Small intestine (tissue), 7 donors: Measurements from ENCODE around the gene LDLRAD3. TPM values are rescaled to one million over a fixed set of nuclear protein-coding genes. Genes with fewer than 3 reads are reported as not detected.
A peak's percentile ranks its signal among the peaks of the same experiment; 100 is the strongest.

Source experiments
- DNase-seq, 2 donors: peaks; one replicate each; pipeline versions ENCODE4 v3.0.0 to v3.0.0-alpha.2; 2013
- FAIRE-seq: peaks from 2 replicates; lab custom pipeline; 2012; peaks lifted over from hg19 to GRCh38; lab: Jason Lieb, UNC
- H3K27ac ChIP-seq, 3 donors: one replicate each; pipeline ENCODE4 v1.5.1; 2013; ENCODE audit warnings: low read length in 2 of 3, mild to moderate bottlenecking in 2 of 3, control low read depth in 1 of 3, inconsistent platforms in 1 of 3, low read depth in 1 of 3, moderate library complexity in 1 of 3
- H3K27me3 ChIP-seq, 3 donors: one replicate each; pipeline ENCODE4 v1.6.1; 2013; ENCODE audit warnings: low read length in 3 of 3, inconsistent platforms in 1 of 3; ENCODE audit not compliant: control insufficient read depth in 3 of 3, insufficient read depth in 3 of 3
- H3K36me3 ChIP-seq, 3 donors: one replicate each; pipeline ENCODE4 v1.6.1; 2013; ENCODE audit warnings: low read length in 3 of 3, inconsistent platforms in 1 of 3, low read depth in 1 of 3, mild to moderate bottlenecking in 1 of 3, moderate library complexity in 1 of 3; ENCODE audit not compliant: control insufficient read depth in 3 of 3, insufficient read depth in 2 of 3
- H3K4me1 ChIP-seq, 3 donors: one replicate each; pipeline ENCODE4 v1.6.1; 2013; ENCODE audit warnings: low read length in 2 of 3, inconsistent platforms in 1 of 3, low read depth in 1 of 3, mild to moderate bottlenecking in 1 of 3, moderate library complexity in 1 of 3; ENCODE audit not compliant: control insufficient read depth in 3 of 3, insufficient read depth in 2 of 3
- H3K4me3 ChIP-seq, 3 donors: one replicate each; pipeline ENCODE4 v1.5.1; 2013; ENCODE audit warnings: low read length in 3 of 3, control low read depth in 1 of 3, inconsistent platforms in 1 of 3, low read depth in 1 of 3, mild to moderate bottlenecking in 1 of 3, moderate library complexity in 1 of 3
- H3K9me3 ChIP-seq, 2 donors: one replicate each; pipeline ENCODE4 v1.6.1; 2013; ENCODE audit warnings: low read depth in 1 of 2, low read length in 1 of 2; ENCODE audit not compliant: control insufficient read depth in 2 of 2, insufficient read depth in 1 of 2
- WGBS, 3 donors: extraction: QIAGEN DNeasy Blood & Tissue Kit; methylation state at CpG; one replicate each; pipeline ENCODE4 v1.1.7; 2013; 5-methylcytosine and 5-hydroxymethylcytosine counted together
- polyA plus RNA-seq, 4 donors: library from polyadenylated mRNA; stranded (reverse) in 3 of 4; unstranded in 1 of 4; fragments of 200-250 nt in 3 of 4; fragments of 120-200 nt in 1 of 4; gene quantifications; one replicate each; pipeline versions ENCODE4 v1.2.1 to v1.2.3, GENCODE V29; 2013
- donor health status: healthy with polysubstance abuse.
- donor health status: control.
- donor health status: control.
- donor health status: Bipolar disorder and iron deficiency.
- donor health status: healthy.

Gene LDLRAD3
- polyA plus RNA-seq, 4 donors, result 0.22 to 6.9 (median 3.5) TPM

GRCh38 chr11:36142879-36143278 lies 199.0 kb downstream of the LDLRAD3 start:
- Histone ChIP-seq H3K36me3 (peaks cover 0 to 5% (median 0%) of the 10 kb centered on the region in 3 donors), H3K4me3 (no peak overlapping the region), H3K27ac (no peak overlapping the region), H3K4me1 (no peaks in the 10 kb centered on the region), H3K9me3 (no peaks in the 10 kb centered on the region), H3K27me3 (no peaks in the 10 kb centered on the region)
- no peak for FAIRE-seq
- WGBS, 3 donors, result 93 to 96% (median 94%) methylated on average over 6 of the region's 6 CpGs
- no peak for DNase-seq

GRCh38 chr11:36146437-36146836 lies 202.6 kb downstream of the LDLRAD3 start:
- H3K27ac ChIP-seq, result no peak overlapping the region
- no peak overlapping the region for H3K4me3 ChIP-seq
- H3K9me3 ChIP-seq, result no peaks in the 10 kb centered on the region
- H3K27me3 ChIP-seq, result no peaks in the 10 kb centered on the region
- FAIRE-seq, result no peak
- H3K4me1 ChIP-seq, result peaks cover 0 to 13% (median 0%) of the 10 kb centered on the region in 3 donors
- DNase-seq, result no peak
- WGBS, 3 donors, result 92 to 95% (median 92%) methylated on average over 5 of the region's 5 CpGs
- H3K36me3 ChIP-seq, result peaks cover 0 to 2% (median 0%) of the 10 kb centered on the region in 3 donors

GRCh38 chr11:36147491-36147890 lies 203.6 kb downstream of the LDLRAD3 start:
- no peaks in the 10 kb centered on the region for H3K9me3 ChIP-seq
- FAIRE-seq, result no peak
- H3K27me3 ChIP-seq, result no peaks in the 10 kb centered on the region
- DNase-seq, result no peak
- H3K27ac ChIP-seq, result no peak overlapping the region
- H3K4me3 ChIP-seq, result no peak overlapping the region
- H3K36me3 ChIP-seq, result peaks cover 0 to 2% (median 0%) of the 10 kb centered on the region in 3 donors
- H3K4me1 ChIP-seq, result peaks cover 0 to 13% (median 0%) of the 10 kb centered on the region in 3 donors
- 41 to 48% (median 44%) methylated on average over 1 of the region's 1 CpG for WGBS, 3 donors

- Histone ChIP-seq H3K9me3 (no peaks in the 10 kb centered on the region), H3K4me1 (peaks cover 0 to 13% (median 0%) of the 10 kb centered on the region in 3 donors), H3K36me3 (no peaks in the 10 kb centered on the region), H3K4me3 (no peak overlapping the region), H3K27ac (no peak overlapping the region), H3K27me3 (no peaks in the 10 kb centered on the region)
- FAIRE-seq (no peak), DNase-seq (no peak)
- WGBS, 3 donors, result 95 to 97% (median 97%) methylated on average over 3 of the region's 3 CpGs
Observed at GRCh38 chr11:36148701-36149100, 204.8 kb downstream of the LDLRAD3 start.

GRCh38 chr11:36149538-36150242 lies 205.8 kb downstream of the LDLRAD3 start:
- 41 to 47% (median 44%) methylated on average over 8 of the region's 8 CpGs for WGBS, 3 donors
- no peaks in the 10 kb centered on the region for H3K27me3 ChIP-seq
- no peaks in the 10 kb centered on the region for H3K9me3 ChIP-seq
- no peaks in the 10 kb centered on the region for H3K36me3 ChIP-seq
- peaks cover 0 to 13% (median 0%) of the 10 kb centered on the region in 3 donors for H3K4me1 ChIP-seq
- H3K4me3 ChIP-seq, result no peak overlapping the region
- FAIRE-seq (no peak), DNase-seq (peak; percentile 84 to 92)
- H3K27ac ChIP-seq, result peak overlapping the region in 2 of 3 donors; percentile 26 to 83

GRCh38 chr11:36150986-36151385 lies 207.1 kb downstream of the LDLRAD3 start:
- H3K9me3 ChIP-seq, result no peaks in the 10 kb centered on the region
- H3K27ac ChIP-seq, result no peak overlapping the region
- WGBS, 3 donors, result 85 to 95% (median 94%) methylated on average over 4 of the region's 4 CpGs
- H3K27me3 ChIP-seq, result no peaks in the 10 kb centered on the region
- H3K4me3 ChIP-seq, result no peak overlapping the region
- H3K4me1 ChIP-seq, result peaks cover 0 to 13% (median 0%) of the 10 kb centered on the region in 3 donors
- no peak for DNase-seq
- no peak for FAIRE-seq
- H3K36me3 ChIP-seq, result no peaks in the 10 kb centered on the region

GRCh38 chr11:36151933-36152580 lies 208.2 kb downstream of the LDLRAD3 start:
- FAIRE-seq (no peak), DNase-seq (no peak)
- H3K4me1 ChIP-seq, result peaks cover 0 to 13% (median 0%) of the 10 kb centered on the region in 3 donors
- H3K27ac ChIP-seq, result no peak overlapping the region
- no peaks in the 10 kb centered on the region for H3K9me3 ChIP-seq
- H3K27me3 ChIP-seq, result no peaks in the 10 kb centered on the region
- 86 to 94% (median 90%) methylated on average over 7 of the region's 7 CpGs for WGBS, 3 donors
- no peaks in the 10 kb centered on the region for H3K36me3 ChIP-seq
- H3K4me3 ChIP-seq, result no peak overlapping the region

- no peaks in the 10 kb centered on the region for H3K9me3 ChIP-seq
- no peak overlapping the region for H3K4me3 ChIP-seq
- WGBS, 3 donors, result 89 to 100% (median 90%) methylated on average over 2 of the region's 2 CpGs
- H3K27ac ChIP-seq, result no peak overlapping the region
- H3K36me3 ChIP-seq, result no peaks in the 10 kb centered on the region
- peaks cover 0 to 13% (median 0%) of the 10 kb centered on the region in 3 donors for H3K4me1 ChIP-seq
- no peaks in the 10 kb centered on the region for H3K27me3 ChIP-seq
- DNase-seq (no peak), FAIRE-seq (no peak)
Observed at GRCh38 chr11:36153551-36153950, 209.7 kb downstream of the LDLRAD3 start.
